Heart right ventricle (tissue), 16 donors: ENCODE measurements around the gene RUNX1. TPM values are rescaled to one million over a fixed set of nuclear protein-coding genes. Genes with fewer than 3 reads are reported as not detected.

ENCODE experiments used
- ATAC-seq, 8 donors: fragments of 200-7000 bp; cut with Tn5 transposase; one replicate each; pipeline ENCODE4 v1.9.1; 2020; ENCODE audit warnings: mild to moderate bottlenecking in 8 of 8, moderate library complexity in 8 of 8, moderate number of reproducible peaks in 1 of 8
- DNase-seq, 2 donors: peaks; one replicate each; pipeline ENCODE4 v3.0.0-alpha.2; 2020
- H3K27ac ChIP-seq, 10 donors: fragments of 200-600 bp; sonication (generic) in 2 of 10; one replicate each; pipeline versions ENCODE4 v1.5.0 to v1.8.0; 2020 to 2022; ENCODE audit warnings: mild to moderate bottlenecking in 3 of 10
- H3K27me3 ChIP-seq, 7 donors: fragments of 200-600 bp; one replicate each; pipeline ENCODE4 v1.8.0; 2021 to 2022; ENCODE audit warnings: mild to moderate bottlenecking in 2 of 7
- H3K36me3 ChIP-seq, 9 donors: fragments of 200-600 bp; sonication (generic) in 1 of 9; one replicate each; pipeline versions ENCODE4 v1.5.0 to v1.8.0; 2020 to 2022; ENCODE audit warnings: mild to moderate bottlenecking in 2 of 9
- H3K4me1 ChIP-seq, 9 donors: fragments of 200-600 bp; sonication (generic) in 1 of 9; one replicate each; pipeline versions ENCODE4 v1.5.0 to v1.8.0; 2020 to 2022; ENCODE audit warnings: mild to moderate bottlenecking in 4 of 9
- H3K4me3 ChIP-seq, 10 donors: fragments of 200-600 bp; sonication (generic) in 2 of 10; one replicate each; pipeline versions ENCODE4 v1.5.0 to v1.8.0; 2020 to 2022; ENCODE audit warnings: mild to moderate bottlenecking in 7 of 10, moderate library complexity in 2 of 10
- H3K9me3 ChIP-seq, 11 donors: fragments of 200-600 bp in 10 of 11; sonication (generic) in 2 of 11; one replicate each; pipeline versions ENCODE4 v1.5.0 to v1.8.0; 2013 to 2022; ENCODE audit warnings: mild to moderate bottlenecking in 2 of 11, control low read depth in 1 of 11, moderate library complexity in 1 of 11
- WGBS, 2 donors: extraction: QIAGEN DNeasy Blood & Tissue Kit; methylation state at CpG; one replicate each; pipeline ENCODE4 v1.1.7; 2013; ENCODE audit warnings: inconsistent platforms in 1 of 2; 5-methylcytosine and 5-hydroxymethylcytosine counted together
- intact Hi-C, 10 donors: fragments of 100-400 bp; cut with DNase I; formaldehyde crosslinking; loops; one replicate each; pipeline versions ENCODE4 v1.11.1 to v1.14.2; 2022
- polyA plus RNA-seq, 2 donors: library from polyadenylated mRNA; stranded (reverse); fragments of 200-250 nt; gene quantifications; one replicate each; pipeline ENCODE4 v1.2.3, GENCODE V29; 2013
- total RNA-seq, 10 donors: library from RNA; stranded (reverse); fragmentation: NEBNext Ultra II Directional in 3 of 10; extraction: Animal tissue kit (Norgen Biotek cat#: 25700) in 3 of 10; gene quantifications; one replicate each; pipeline versions ENCODE4 v1.2.1 to v1.2.4, GENCODE V29; 2021 to 2023
- TF ChIP-seq, protein P1 (sequence below), 9 donors: fragments of 200-600 bp; sonication (generic) in 2 of 9; IDR thresholded peaks; one replicate each; pipeline versions ENCODE4 v1.5.0 to v1.8.0; 2021 to 2022; ENCODE audit warnings: antibody characterized with exemption in 9 of 9, mild to moderate bottlenecking in 5 of 9, moderate library complexity in 1 of 9
- donor health status: Arrhythmogenic right ventricular cardiomyopathy.
- donor health status: ischemic (EF 13 %, LVEDD 7.1; RV severe dilation, severe dysfunction).
- donor health status: healthy with polysubstance abuse.
- donor health status: DM: no; HTN: yes; CAD: no.
- donor health status: DM: no; HTN: no; CAD: no.
- donor health status: ischemic (EF 25% LVEDD 6.9; RV normal size, moderate dysfunction).
- donor health status: ischemic (EF 25% LVEDD 5.7; RV mildly dilated, moderate dysfunction).
- donor health status: healthy.
- donor health status: DM: yes; HTN: yes; CAD: no.
- donor health status: Ischemic cardiomyopathy.
- donor health status: ischemic (EF 35%, LVEDD 5.7; RV mildly dilated, moderate dysfunction).
- donor health status: nonischemic (EF 11% LVEDD 7.7; RV severe dilation, severe dysfunction).
- donor health status: DM: yes; HTN: yes; CAD: no.
- donor health status: PGD.
- donor health status: ischemic (EF 29% LVEDD 5.4; RV normal size, mild dysfunction).
- donor health status: nonischemic (EF 23%, LVEDD 6.1; RV moderate dilation, normal function).

The RUNX1 gene
- total and polyA plus RNA-seq, 12 donors = 0.88 to 29.3 (median 3.5) TPM

DNA sequence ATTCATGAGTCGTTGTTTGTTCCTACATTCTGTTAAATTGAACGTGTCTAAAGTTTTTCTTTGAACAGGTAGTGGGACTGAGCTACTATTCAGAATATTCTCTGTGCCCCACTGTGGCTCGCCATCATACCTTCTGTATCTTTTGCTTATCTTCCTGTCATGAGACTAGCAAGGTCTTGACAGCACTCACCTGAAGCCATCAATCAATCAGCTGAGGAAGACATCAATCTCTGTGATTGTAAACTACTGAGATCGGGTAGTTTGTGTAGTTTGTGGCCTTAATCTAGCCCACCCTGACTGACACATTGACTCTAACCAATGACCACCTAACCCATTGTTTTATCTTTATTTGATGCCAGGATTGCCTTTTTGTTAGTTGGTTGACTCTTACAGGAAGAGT, 17.7 kb upstream of the RUNX1 start:
- 84 to 85% methylated on average over 4 of the region's 4 CpGs for WGBS, 2 donors
- H3K4me1 ChIP-seq = no peaks in the 10 kb centered on the region

GRCh38 chr21:35063428-35064172, 14.5 kb upstream of the RUNX1 start:
- intact Hi-C loops = no loop called here

More for the DNA sequence above, 17.7 kb upstream of the RUNX1 start:
- ATAC-seq = no peak
- no peaks in the 10 kb centered on the region for H3K9me3 ChIP-seq
- TF ChIP-seq, protein P1, sequence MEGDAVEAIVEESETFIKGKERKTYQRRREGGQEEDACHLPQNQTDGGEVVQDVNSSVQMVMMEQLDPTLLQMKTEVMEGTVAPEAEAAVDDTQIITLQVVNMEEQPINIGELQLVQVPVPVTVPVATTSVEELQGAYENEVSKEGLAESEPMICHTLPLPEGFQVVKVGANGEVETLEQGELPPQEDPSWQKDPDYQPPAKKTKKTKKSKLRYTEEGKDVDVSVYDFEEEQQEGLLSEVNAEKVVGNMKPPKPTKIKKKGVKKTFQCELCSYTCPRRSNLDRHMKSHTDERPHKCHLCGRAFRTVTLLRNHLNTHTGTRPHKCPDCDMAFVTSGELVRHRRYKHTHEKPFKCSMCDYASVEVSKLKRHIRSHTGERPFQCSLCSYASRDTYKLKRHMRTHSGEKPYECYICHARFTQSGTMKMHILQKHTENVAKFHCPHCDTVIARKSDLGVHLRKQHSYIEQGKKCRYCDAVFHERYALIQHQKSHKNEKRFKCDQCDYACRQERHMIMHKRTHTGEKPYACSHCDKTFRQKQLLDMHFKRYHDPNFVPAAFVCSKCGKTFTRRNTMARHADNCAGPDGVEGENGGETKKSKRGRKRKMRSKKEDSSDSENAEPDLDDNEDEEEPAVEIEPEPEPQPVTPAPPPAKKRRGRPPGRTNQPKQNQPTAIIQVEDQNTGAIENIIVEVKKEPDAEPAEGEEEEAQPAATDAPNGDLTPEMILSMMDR (IDR thresholded peaks at IDR 0.05) = no peak
- no peaks in the 10 kb centered on the region for H3K36me3 ChIP-seq
- intact Hi-C loops = no loop called here
- DNase-seq = no peak
- no peak overlapping the region for H3K4me3 ChIP-seq
- peaks cover 0 to 22% (median 8%) of the 10 kb centered on the region in 7 donors for H3K27me3 ChIP-seq
- H3K27ac ChIP-seq = no peak overlapping the region

DNA sequence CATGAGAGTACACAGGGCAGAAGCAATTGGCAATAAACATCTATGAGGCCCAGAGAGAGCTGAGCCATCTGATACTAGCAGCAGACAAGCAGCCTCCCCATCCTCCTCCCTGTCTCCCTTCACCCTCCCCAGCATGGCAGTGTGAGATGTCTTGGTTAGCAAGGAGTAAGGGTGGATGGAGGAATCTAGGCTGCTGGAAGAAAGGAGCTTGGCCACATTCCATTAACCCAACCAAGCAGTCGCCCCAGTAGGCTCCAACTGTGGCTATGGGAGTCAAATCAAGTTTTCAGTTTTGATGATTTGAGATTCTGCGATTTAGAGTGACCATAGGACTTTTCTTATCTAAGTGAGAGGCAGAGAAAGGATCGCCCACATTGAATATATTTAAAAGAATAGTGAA, 12.9 kb upstream of the RUNX1 start:
- intact Hi-C loops = no loop called here
- ATAC-seq = no peak
- DNase-seq = no peak
- Histone ChIP-seq H3K36me3 (no peaks in the 10 kb centered on the region), H3K4me1 (no peaks in the 10 kb centered on the region), H3K27ac (no peak overlapping the region), H3K27me3 (peaks cover 0 to 24% (median 5%) of the 10 kb centered on the region in 7 donors), H3K4me3 (no peak overlapping the region), H3K9me3 (no peaks in the 10 kb centered on the region)
- TF ChIP-seq, protein P1 (IDR thresholded peaks at IDR 0.05) = no peak
- 88 to 89% methylated on average over 3 of the region's 3 CpGs for WGBS, 2 donors

More at GRCh38 chr21:35063428-35064172, 14.5 kb upstream of the RUNX1 start:
- WGBS, 2 donors = 83% methylated on average over 6 of the region's 6 CpGs
- TF ChIP-seq, protein P1 (IDR thresholded peaks at IDR 0.05) = no peak
- DNase-seq = no peak
- Histone ChIP-seq H3K4me3 (no peak overlapping the region), H3K27me3 (peaks cover 0 to 26% (median 8%) of the 10 kb centered on the region in 7 donors), H3K27ac (no peak overlapping the region), H3K9me3 (no peaks in the 10 kb centered on the region), H3K36me3 (no peaks in the 10 kb centered on the region), H3K4me1 (no peaks in the 10 kb centered on the region)
- ATAC-seq = no peak

DNA sequence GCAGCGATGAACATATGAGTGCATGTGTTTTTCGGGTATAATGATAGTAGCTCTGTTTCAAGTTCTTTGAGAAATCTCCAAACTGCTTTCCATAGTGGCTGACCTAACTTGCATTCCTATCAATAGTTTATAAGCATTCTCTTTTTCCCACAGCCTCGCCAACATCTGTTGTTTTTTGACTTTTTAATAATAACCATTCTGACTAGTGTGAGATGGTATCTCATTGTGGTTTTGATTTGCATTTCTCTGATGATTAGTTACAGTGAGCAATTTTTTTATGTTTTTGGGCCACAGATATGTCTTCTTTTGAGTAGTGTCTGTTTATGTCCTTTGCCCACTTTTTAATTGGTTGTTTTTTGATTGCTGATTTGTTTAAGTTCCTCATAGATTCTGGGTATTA, 10.6 kb upstream of the RUNX1 start:
- no peak for ATAC-seq
- Histone ChIP-seq H3K27ac (no peak overlapping the region), H3K9me3 (no peaks in the 10 kb centered on the region), H3K4me1 (no peaks in the 10 kb centered on the region), H3K27me3 (peaks cover 0 to 17% (median 5%) of the 10 kb centered on the region in 7 donors), H3K4me3 (no peak overlapping the region), H3K36me3 (no peaks in the 10 kb centered on the region)
- DNase-seq = no peak
- TF ChIP-seq, protein P1 (IDR thresholded peaks at IDR 0.05) = no peak
- 89 to 90% methylated on average over 3 of the region's 3 CpGs for WGBS, 2 donors
- intact Hi-C loops = loop anchor here in 5 of 10 donors (5.0 to 10.0 kb wide), 5 partner anchors 345 to 885 kb away; no protein-coding TSS in a partner anchor
